Spinal cord (tissue), 10 donors: ENCODE data around the gene RIMOC1. TPM values are rescaled to one million over a fixed set of nuclear protein-coding genes. Genes with fewer than 3 reads are reported as not detected.
A peak's percentile ranks its signal among the peaks of the same experiment; 100 is the strongest.

Experiments
- DNase-seq, 6 donors: peaks; one replicate each; pipeline versions ENCODE4 v3.0.0 to v3.0.0-alpha.2; 2013 to 2015; ENCODE audit warnings: low spot score in 6 of 6, low read depth in 4 of 6
- H3K27ac ChIP-seq: one replicate; pipeline ENCODE4 v1.5.1; 2013; ENCODE audit warnings: low read depth, low read length, control low read depth
- H3K27me3 ChIP-seq: one replicate; pipeline ENCODE4 v1.6.1; 2013; ENCODE audit warnings: low read length; ENCODE audit not compliant: control insufficient read depth, insufficient read depth
- H3K36me3 ChIP-seq: one replicate; pipeline ENCODE4 v1.6.1; 2013; ENCODE audit warnings: low read length; ENCODE audit not compliant: control insufficient read depth, insufficient read depth
- H3K4me1 ChIP-seq: one replicate; pipeline ENCODE4 v1.6.1; 2013; ENCODE audit warnings: low read length; ENCODE audit not compliant: control insufficient read depth, insufficient read depth
- H3K4me3 ChIP-seq: one replicate; pipeline ENCODE4 v1.5.1; 2013; ENCODE audit warnings: low read depth, low read length, control low read depth
- H3K9me3 ChIP-seq: one replicate; pipeline ENCODE4 v1.6.1; 2013; ENCODE audit warnings: low read length; ENCODE audit not compliant: control insufficient read depth, insufficient read depth
- WGBS: methylation state at CpG from one replicate; pipeline ENCODE4 v1.1.5; 2013; ENCODE audit warnings: missing lambda C conversion rate; ENCODE audit not compliant: insufficient coverage; 5-methylcytosine and 5-hydroxymethylcytosine counted together
- polyA plus RNA-seq, 2 donors: library from polyadenylated mRNA; unstranded; fragments of 120-200 nt; gene quantifications; one replicate each; pipeline ENCODE4 v1.2.1, GENCODE V29; 2013; ENCODE audit not compliant: insufficient read length in 2 of 2
- total RNA-seq, 2 donors: library from RNA; depleted of rRNA in 1 of 2; stranded (reverse); fragments of 120-200 nt in 1 of 2; fragments of >200 nt in 1 of 2; gene quantifications; one replicate each; pipeline versions ENCODE4 v1.2.3 to v1.2.4, GENCODE V29; 2013 to 2014
- donor health status: healthy.

RIMOC1 gene
- total and polyA plus RNA-seq, 4 donors, result 17.7 to 35.7 (median 30.6) TPM

DNA sequence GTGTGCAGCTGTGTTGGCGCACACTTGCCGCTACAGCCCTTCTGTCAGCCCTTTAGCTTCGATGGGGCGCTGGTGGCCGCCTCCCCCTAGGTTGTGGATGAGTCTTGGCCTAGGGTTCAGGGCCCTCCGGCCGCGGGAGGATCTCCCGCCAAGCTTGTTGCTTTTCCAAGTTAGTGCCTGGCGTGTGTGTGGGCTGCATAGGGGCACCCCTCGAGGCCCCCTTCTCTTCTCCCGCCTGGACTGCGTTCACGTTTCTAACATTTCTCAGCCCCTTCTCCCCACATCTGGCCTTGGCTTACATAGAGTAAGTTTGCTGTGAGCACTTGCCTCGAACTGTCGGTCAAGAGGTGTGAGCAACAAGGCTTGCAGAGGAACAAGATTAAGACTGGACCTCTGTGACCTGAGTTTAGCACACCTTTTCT is 33.5 kb upstream of the RIMOC1 start:
- Histone ChIP-seq H3K27me3 (no peaks in the 10 kb centered on the region), H3K36me3 (no peaks in the 10 kb centered on the region), H3K4me3 (peak overlapping the region; percentile 86), H3K27ac (peak overlapping the region; percentile 92), H3K9me3 (no peaks in the 10 kb centered on the region), H3K4me1 (peaks cover 20% of the 10 kb centered on the region)
- WGBS, result 6% methylated on average over 14 of the region's 16 CpGs
- DNase-seq, result peak in 1 of 6 donors; percentile 15

DNA sequence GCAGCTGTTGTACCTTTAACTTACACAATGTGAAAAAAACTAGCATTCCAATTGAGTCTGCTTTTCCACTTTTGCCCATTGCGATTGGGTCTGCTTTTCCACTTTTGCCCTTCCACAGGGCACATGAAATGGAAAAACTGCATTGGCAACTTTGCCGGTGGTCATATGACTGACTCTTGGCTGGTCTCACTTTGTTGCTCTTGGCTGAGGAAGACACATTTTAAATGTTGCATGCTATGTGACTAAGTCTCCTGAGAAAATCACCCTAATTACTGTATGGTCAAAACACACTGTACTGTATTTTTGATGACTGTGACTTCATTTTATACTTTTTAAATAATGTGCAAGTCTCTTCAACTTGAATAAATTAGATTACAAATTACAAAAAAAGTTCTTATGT is 32.3 kb upstream of the RIMOC1 start:
- peak in 2 of 6 donors; percentile 20 to 62 for DNase-seq
- Histone ChIP-seq H3K9me3 (no peaks in the 10 kb centered on the region), H3K4me3 (no peak overlapping the region), H3K36me3 (no peaks in the 10 kb centered on the region), H3K27me3 (no peaks in the 10 kb centered on the region), H3K27ac (no peak overlapping the region), H3K4me1 (peaks cover 20% of the 10 kb centered on the region)
- WGBS, result 67% methylated on average over 1 of the region's 2 CpGs

DNA sequence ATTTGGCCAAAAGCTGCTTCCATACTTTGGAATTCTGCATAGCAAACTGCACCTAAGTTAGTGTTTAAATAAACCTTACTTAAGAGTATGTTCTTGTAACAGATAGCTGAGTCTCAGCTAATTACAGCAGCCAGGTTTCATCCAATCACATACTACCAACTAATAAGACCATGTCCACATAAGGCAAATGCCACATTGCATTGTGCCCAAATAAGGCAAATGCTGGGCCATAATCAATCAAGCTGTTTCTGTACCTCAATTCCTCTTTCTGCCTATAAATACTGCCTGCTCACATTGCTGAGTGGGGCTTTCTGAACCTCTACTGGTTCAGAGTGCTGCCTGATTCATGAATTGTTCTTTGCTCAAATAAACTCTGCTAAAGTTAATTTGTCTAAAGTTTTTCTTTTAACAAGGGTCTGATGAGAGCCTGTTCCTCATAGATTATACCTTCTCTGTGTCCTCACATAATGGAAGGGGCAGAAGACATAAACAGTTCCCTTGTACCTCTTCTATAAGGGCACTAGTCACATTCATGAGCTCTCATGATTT is 29.6 kb upstream of the RIMOC1 start:
- no peaks in the 10 kb centered on the region for H3K9me3 ChIP-seq
- no peak for DNase-seq
- peaks cover 11% of the 10 kb centered on the region for H3K4me1 ChIP-seq
- H3K36me3 ChIP-seq, result no peaks in the 10 kb centered on the region
- no peak overlapping the region for H3K4me3 ChIP-seq
- H3K27me3 ChIP-seq, result no peaks in the 10 kb centered on the region
- no peak overlapping the region for H3K27ac ChIP-seq

DNA sequence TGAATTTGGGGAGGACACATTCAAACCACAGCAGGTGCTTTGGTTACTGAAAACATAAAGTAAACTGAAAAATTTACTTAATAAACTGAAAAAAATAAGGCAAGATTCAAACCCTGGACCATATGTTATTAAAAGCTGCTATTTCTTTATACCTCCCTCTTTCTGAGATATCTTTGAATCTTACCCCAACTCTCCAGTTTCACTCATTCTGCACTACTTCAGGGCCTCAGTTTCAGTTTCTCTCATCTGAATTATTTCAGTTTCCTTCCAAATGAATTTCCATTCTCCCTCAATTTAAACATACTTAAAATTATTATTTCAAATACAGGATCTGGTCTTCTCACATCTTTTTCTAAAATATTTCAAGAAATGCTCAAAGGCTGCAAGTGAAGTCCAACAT is 29.0 kb upstream of the RIMOC1 start:
- DNase-seq, result no peak

DNA sequence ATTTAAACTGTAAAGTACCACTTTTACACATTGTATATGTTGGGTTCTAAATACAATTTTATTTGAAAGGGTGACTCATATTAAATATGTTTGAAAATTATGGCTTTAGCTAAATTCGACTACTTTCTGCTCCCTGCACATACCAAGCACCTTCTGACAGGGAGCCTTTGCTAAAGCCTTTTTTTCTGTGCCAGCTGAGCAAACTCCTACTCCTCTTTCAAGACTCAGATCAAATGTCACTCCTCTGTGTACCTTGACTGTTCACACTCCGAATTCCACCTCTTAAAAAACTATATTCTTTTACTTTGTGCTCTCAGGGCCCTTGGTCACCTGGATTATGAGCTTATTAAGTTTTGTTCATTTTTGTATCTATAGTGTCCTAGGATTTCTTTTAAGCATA is 27.5 kb upstream of the RIMOC1 start:
- H3K27ac ChIP-seq, result no peak overlapping the region
- 57% methylated on average over 1 of the region's 2 CpGs for WGBS
- no peak for DNase-seq
- H3K36me3 ChIP-seq, result no peaks in the 10 kb centered on the region
- H3K27me3 ChIP-seq, result no peaks in the 10 kb centered on the region
- H3K4me1 ChIP-seq, result no peaks in the 10 kb centered on the region
- no peaks in the 10 kb centered on the region for H3K9me3 ChIP-seq
- no peak overlapping the region for H3K4me3 ChIP-seq

More for the DNA sequence above, 29.0 kb upstream of the RIMOC1 start:
- Histone ChIP-seq H3K36me3 (no peaks in the 10 kb centered on the region), H3K4me3 (no peak overlapping the region), H3K9me3 (no peaks in the 10 kb centered on the region), H3K27ac (no peak overlapping the region), H3K27me3 (no peaks in the 10 kb centered on the region), H3K4me1 (peaks cover 10% of the 10 kb centered on the region)

DNA sequence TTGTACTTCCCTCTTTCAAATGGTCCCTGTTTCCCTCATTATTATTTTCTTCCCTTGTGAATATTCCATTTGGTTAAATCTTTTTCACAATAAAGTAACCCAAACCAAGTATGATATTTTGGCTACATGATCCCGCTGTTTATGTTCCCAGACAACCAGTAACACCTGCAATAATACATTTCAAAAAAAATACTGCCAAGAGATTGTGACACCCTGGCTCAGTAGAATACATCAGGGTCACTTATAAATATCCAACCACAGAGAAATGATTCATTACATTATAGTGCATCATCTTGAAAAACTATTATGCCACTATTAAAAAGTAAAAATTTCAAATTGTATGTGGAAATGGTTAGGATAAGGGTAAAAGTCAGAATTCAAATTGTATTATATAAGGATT is 26.7 kb upstream of the RIMOC1 start:
- no peak overlapping the region for H3K27ac ChIP-seq
- H3K27me3 ChIP-seq, result no peaks in the 10 kb centered on the region
- no peak for DNase-seq
- H3K36me3 ChIP-seq, result no peaks in the 10 kb centered on the region
- no CpG with 5 or more reads among the region's 1 CpG for WGBS
- H3K4me3 ChIP-seq, result no peak overlapping the region
- H3K9me3 ChIP-seq, result no peaks in the 10 kb centered on the region
- no peaks in the 10 kb centered on the region for H3K4me1 ChIP-seq

DNA sequence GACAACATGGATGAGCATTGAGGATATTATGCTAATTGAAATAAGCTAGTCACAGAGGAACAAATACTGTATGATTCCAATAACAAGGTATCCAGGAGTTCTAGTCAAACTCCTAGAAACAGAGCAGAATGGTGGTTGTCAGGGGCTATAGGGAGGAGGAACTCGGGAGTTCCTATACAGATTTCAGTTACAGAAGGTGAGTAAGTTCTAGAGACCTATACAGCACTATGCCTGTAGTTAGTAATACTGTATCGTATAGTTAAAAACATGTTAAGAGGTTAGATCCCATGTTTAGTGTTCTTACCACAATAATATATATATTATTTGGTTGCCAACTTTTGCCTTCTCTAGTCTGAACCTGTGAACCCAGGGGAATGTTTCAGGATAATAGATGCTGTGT is 26.0 kb upstream of the RIMOC1 start:
- no peak for DNase-seq
- no peaks in the 10 kb centered on the region for H3K36me3 ChIP-seq
- no peaks in the 10 kb centered on the region for H3K4me1 ChIP-seq
- no peaks in the 10 kb centered on the region for H3K9me3 ChIP-seq
- H3K27me3 ChIP-seq, result no peaks in the 10 kb centered on the region
- no CpG with 5 or more reads among the region's 2 CpGs for WGBS
- no peak overlapping the region for H3K27ac ChIP-seq
- no peak overlapping the region for H3K4me3 ChIP-seq

DNA sequence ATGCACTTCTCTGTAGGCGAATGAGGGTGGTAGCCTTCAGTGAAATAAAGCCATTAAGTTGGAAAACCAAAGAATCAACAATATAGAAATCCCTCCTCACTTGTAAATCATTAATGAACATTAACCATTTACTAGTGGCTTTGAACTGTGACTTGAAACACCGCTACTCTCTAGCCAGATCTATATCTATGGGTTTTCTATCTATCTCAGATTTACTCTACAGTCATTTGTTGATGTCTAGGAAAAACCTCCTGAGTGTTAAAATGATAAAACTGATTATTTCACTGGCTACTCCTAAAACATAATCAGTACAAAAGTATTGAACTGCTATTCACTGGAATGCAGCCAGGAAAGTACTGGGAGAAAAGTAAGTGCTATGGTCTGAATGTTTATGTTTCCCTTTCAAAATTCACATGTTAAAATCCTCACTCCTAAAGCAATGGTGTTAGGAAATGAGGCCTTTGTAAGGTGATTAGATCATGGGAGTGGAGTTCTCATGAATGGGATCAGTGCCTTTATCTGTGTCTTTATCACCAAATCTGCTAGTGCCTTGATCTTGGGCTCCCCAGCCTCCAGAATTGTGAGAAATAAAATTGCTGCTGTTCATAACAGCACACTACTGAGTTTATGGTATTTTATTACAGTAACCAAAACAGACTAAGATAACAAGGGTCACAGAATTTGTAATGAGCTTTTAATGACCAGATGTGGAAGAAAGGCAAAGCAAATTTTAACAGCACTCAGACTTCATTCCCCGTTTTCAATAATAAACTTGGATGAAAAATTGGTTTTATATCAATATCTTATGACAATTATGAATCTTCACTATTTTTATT is 25.3 kb upstream of the RIMOC1 start:
- Histone ChIP-seq H3K9me3 (no peaks in the 10 kb centered on the region), H3K27me3 (no peaks in the 10 kb centered on the region), H3K4me1 (no peaks in the 10 kb centered on the region), H3K36me3 (no peaks in the 10 kb centered on the region), H3K27ac (no peak overlapping the region), H3K4me3 (no peak overlapping the region)
- WGBS, result no CpG with 5 or more reads among the region's 3 CpGs
- no peak for DNase-seq

DNA sequence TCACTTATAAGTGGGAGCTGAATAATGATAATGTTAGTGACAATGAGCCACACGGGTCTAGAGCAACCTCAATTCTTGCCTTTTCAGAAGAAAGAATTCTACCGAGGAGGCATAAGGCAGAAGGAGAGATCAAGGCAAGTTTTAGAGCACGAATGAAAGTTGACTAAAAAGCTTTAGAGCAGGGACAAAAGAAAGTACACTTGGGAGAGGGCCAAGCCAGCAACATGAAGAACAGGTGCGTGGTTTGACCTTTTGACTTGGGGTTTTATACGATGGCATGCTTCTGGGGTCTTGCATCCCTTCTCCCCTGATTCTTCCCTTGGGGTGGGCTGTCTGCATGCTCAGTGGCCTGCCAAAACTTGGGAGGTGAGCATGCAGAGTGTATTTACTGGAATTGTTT is 21.4 kb upstream of the RIMOC1 start:
- no peaks in the 10 kb centered on the region for H3K27me3 ChIP-seq
- no peaks in the 10 kb centered on the region for H3K9me3 ChIP-seq
- H3K36me3 ChIP-seq, result no peaks in the 10 kb centered on the region
- no peak for DNase-seq
- H3K27ac ChIP-seq, result no peak overlapping the region
- H3K4me1 ChIP-seq, result no peaks in the 10 kb centered on the region
- 56% methylated on average over 5 of the region's 5 CpGs for WGBS
- no peak overlapping the region for H3K4me3 ChIP-seq

DNA sequence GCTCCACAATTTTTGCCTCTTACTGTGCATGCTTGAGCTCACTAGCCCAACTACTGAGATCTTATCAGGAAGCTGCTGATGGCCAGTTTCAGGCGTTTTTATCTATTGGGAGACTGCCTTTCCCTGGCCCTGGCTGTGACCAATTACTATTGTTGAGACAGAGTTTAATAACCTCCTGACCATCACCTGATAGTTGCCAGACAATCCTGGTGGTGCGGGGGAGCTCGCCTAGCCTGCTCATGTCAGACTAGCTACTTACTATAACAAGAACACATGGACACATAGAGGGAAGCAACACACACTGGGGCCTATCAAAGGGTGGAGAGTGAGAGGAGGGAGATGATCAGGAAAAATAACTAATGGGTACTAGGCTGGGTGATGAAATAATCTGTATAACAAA is 20.9 kb upstream of the RIMOC1 start:
- H3K9me3 ChIP-seq, result no peaks in the 10 kb centered on the region
- no peaks in the 10 kb centered on the region for H3K27me3 ChIP-seq
- H3K4me3 ChIP-seq, result no peak overlapping the region
- H3K4me1 ChIP-seq, result no peaks in the 10 kb centered on the region
- no peak for DNase-seq
- H3K27ac ChIP-seq, result no peak overlapping the region
- H3K36me3 ChIP-seq, result no peaks in the 10 kb centered on the region
- WGBS, result 56% methylated on average over 1 of the region's 3 CpGs
